ENCODE results near the gene HOXD8. TPM values are rescaled to one million over a fixed set of nuclear protein-coding genes. Genes with fewer than 3 reads are reported as not detected.

Gene HOXD8
- total RNA-seq, 4 donors from 2014 or later: 1.4 to 6.0 (median 2.6) TPM

GRCh38 chr2:176181551-176181950, 52.0 kb downstream of the HOXD8 start:
- Histone ChIP-seq H3K4me3 (no peak overlapping the region), H3K27me3 (peaks cover 79% of the 10 kb centered on the region), H3K4me1 (peaks cover 12% of the 10 kb centered on the region), H3K36me3 (no peaks in the 10 kb centered on the region), H3K9me3 (no peaks in the 10 kb centered on the region), H3K27ac (no peak overlapping the region)
- 70% methylated on average over 3 of the region's 3 CpGs for WGBS
- TF ChIP-seq EP300 (IDR thresholded peaks at IDR 0.05) (no peak), POLR2A (IDR thresholded peaks at IDR 0.05) (no peak), POLR2AphosphoS5 (IDR thresholded peaks at IDR 0.05) (no peak), CTCF (IDR thresholded peaks at IDR 0.05) (no peak)
- no peak for DNase-seq (ENCODE audit: low spot score in 2 of 2)

Other genes starting within 250 kb of the HOXD8 start
- 10 to 100 TPM; 23.1 to 36.1 (median 25.8) TPM for gene LNPK, start 127.4 kb upstream of the HOXD8 start, total RNA-seq
- not detected for gene EVX2, start 45.7 kb upstream of the HOXD8 start, total RNA-seq
- under 1 TPM in 1 of 4 donors, not detected in 3; 0.19 TPM for gene HOXD13, start 37.0 kb upstream of the HOXD8 start, total RNA-seq
- not detected for gene HOXD12, start 29.9 kb upstream of the HOXD8 start, total RNA-seq
- not detected for gene HOXD11, start 22.4 kb upstream of the HOXD8 start, total RNA-seq
- gene HOXD10, start 12.9 kb upstream of the HOXD8 start, total RNA-seq: under 1 TPM in 2 of 4 donors, not detected in 2; 0.56 to 0.59 TPM
- gene HOXD9, start 7.0 kb upstream of the HOXD8 start, total RNA-seq: 1 to 10 TPM in 2 of 4 donors, under 1 TPM in 1, not detected in 1; 0.26 to 3.1 (median 2.6) TPM
- gene HOXD4, start 21.8 kb downstream of the HOXD8 start, total RNA-seq: 1 to 10 TPM in 2 of 4 donors, not detected in 2; 1.9 to 3.1 TPM
- 1 to 10 TPM in 2 of 4 donors, under 1 TPM in 2; 0.49 to 3.5 (median 1.5) TPM for gene HOXD3, start 27.6 kb downstream of the HOXD8 start, total RNA-seq
- gene HOXD1, start 59.0 kb downstream of the HOXD8 start, total RNA-seq: under 1 TPM in 2 of 4 donors, not detected in 2; 0.85 to 0.89 TPM
- gene MTX2, start 139.7 kb downstream of the HOXD8 start, total RNA-seq: 10 to 100 TPM; 23.3 to 33.5 (median 31.2) TPM

Measured in suprapubic skin (tissue), 4 donors.